ENCODE results near the gene SORCS1. TPM values are rescaled to one million over a fixed set of nuclear protein-coding genes. Genes with fewer than 3 reads are reported as not detected.
"Not testable (repeated sequence)": the region's sequence is repeated elsewhere in the genome, so short reads cannot be mapped to it uniquely, and the experiment has no call there.

Gene SORCS1
- polyA plus RNA-seq, 12 donors = 2.7 to 7.0 (median 5.1) TPM; not detected in 1

- no peak for DNase-seq
Measured at GRCh38 chr10:106949680-106950478, 214.6 kb downstream of the SORCS1 start.

- no peak for DNase-seq
Measured at GRCh38 chr10:106947643-106948042, 216.9 kb downstream of the SORCS1 start.

GRCh38 chr10:106942035-106942662, 222.4 kb downstream of the SORCS1 start:
- DNase-seq = no peak

GRCh38 chr10:106941297-106942034, 223.0 kb downstream of the SORCS1 start:
- DNase-seq = no peak

GRCh38 chr10:106938513-106938912, 226.0 kb downstream of the SORCS1 start:
- DNase-seq = no peak

GRCh38 chr10:106935978-106936451, 228.5 kb downstream of the SORCS1 start:
- no peak for DNase-seq

GRCh38 chr10:106931853-106932249, 232.7 kb downstream of the SORCS1 start:
- DNase-seq = no peak

GRCh38 chr10:106931159-106931852, 233.2 kb downstream of the SORCS1 start:
- DNase-seq = no peak

- DNase-seq = no peak
Measured at GRCh38 chr10:106930751-106931150, 233.8 kb downstream of the SORCS1 start.

GRCh38 chr10:106929291-106929895, 235.1 kb downstream of the SORCS1 start:
- no peak for DNase-seq

- DNase-seq = not testable (repeated sequence)
Measured at GRCh38 chr10:106928151-106928550, 236.4 kb downstream of the SORCS1 start.

- DNase-seq = no peak
Measured at GRCh38 chr10:106925191-106925590, 239.3 kb downstream of the SORCS1 start.

- DNase-seq = no peak
Measured at GRCh38 chr10:106920538-106920937, 244.0 kb downstream of the SORCS1 start.

GRCh38 chr10:106919871-106920282, 244.6 kb downstream of the SORCS1 start:
- DNase-seq = no peak

GRCh38 chr10:106917452-106918055, 247.0 kb downstream of the SORCS1 start:
- no peak for DNase-seq

GRCh38 chr10:106914016-106914415, 250.5 kb downstream of the SORCS1 start:
- DNase-seq = no peak

GRCh38 chr10:106913348-106913747, 251.2 kb downstream of the SORCS1 start:
- DNase-seq = no peak

- DNase-seq = no peak
Measured at GRCh38 chr10:106911096-106911495, 253.4 kb downstream of the SORCS1 start.

GRCh38 chr10:106910666-106911065, 253.8 kb downstream of the SORCS1 start:
- DNase-seq = no peak

- no peak for DNase-seq
Measured at GRCh38 chr10:106908225-106908624, 256.3 kb downstream of the SORCS1 start.

GRCh38 chr10:106904209-106904608, 260.3 kb downstream of the SORCS1 start:
- no peak for DNase-seq

Data from muscle of arm (tissue), 12 donors.